ENCODE data around the gene THBD.

GRCh38 chr20:23021541-23021940 is 27.9 kb downstream of the THBD start:
- TF ChIP-seq MAX (IDR thresholded peaks at IDR 0.05; ENCODE audit: low read depth, low read length) (no peak), POLR2A (IDR thresholded peaks at IDR 0.05; ENCODE audit: extremely low read depth, insufficient read length) (no peak), CTCF (IDR thresholded peaks at IDR 0.05; ENCODE audit: low read depth, low read length) (no peak)

Data from NB4 (cell line).